AG04449 (cell line): Measurements from ENCODE around the gene KRT23.

Source experiments
- CTCF ChIA-PET: fragments of 350-600 bp; formaldehyde crosslinking; extraction: SDS; loops from one replicate; lab custom pipeline; 2021; ENCODE audit warnings: antibody characterized with exemption; lab: Yijun Ruan, JAX
- POLR2A ChIA-PET: fragments of 400-600, 350-600 bp; formaldehyde crosslinking; extraction: SDS; loops from one replicate; lab custom pipeline; 2020; ENCODE audit warnings: antibody characterized with exemption, inconsistent platforms; lab: Yijun Ruan, JAX
- DNase-seq: peaks from one replicate; pipeline ENCODE4 v3.0.0-alpha.2; 2010; ENCODE audit warnings: low read depth, low spot score
- H3K4me3 ChIP-seq: 2 replicates; pipeline ENCODE4 v1.5.1; 2011; ENCODE audit warnings: low read depth, mild to moderate bottlenecking, control low read depth, low read length
- TF ChIP-seq, protein P1 (sequence below): IDR thresholded peaks from one replicate; pipeline ENCODE4 v1.5.1; 2011; ENCODE audit warnings: mild to moderate bottlenecking, moderate library complexity, low read length, control low read depth, inconsistent platforms; ENCODE audit not compliant: insufficient read depth; ENCODE audit errors: missing control alignments

KRT23 gene, protein sequence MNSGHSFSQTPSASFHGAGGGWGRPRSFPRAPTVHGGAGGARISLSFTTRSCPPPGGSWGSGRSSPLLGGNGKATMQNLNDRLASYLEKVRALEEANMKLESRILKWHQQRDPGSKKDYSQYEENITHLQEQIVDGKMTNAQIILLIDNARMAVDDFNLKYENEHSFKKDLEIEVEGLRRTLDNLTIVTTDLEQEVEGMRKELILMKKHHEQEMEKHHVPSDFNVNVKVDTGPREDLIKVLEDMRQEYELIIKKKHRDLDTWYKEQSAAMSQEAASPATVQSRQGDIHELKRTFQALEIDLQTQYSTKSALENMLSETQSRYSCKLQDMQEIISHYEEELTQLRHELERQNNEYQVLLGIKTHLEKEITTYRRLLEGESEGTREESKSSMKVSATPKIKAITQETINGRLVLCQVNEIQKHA

DNA sequence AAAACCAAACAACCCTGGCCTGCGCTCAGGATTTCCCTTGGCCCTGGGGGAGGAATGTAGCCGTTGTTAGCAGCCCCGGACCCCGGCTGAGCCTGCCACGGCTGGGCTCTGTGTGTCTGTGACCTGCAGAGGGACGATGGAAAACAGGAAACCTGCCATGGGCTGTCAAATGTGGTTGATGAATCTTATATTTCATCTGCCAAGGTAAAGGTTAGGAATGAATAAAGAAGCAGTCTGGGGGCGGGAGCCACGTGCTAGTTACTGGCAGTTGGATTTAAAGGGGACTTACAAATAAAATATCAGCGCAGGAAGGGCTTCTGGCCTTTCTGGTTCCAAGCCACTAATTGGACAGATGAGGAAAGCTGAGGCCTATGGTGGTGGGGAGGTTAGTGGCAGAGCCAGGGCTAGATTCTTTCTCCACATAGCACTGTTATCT is at the start of gene KRT23:
KRT23 (minus strand) TSS at position 263 of the 436 bp plus-strand sequence. CDS start 1,043 bp downstream, outside the sequence.
- TF ChIP-seq, protein P1, sequence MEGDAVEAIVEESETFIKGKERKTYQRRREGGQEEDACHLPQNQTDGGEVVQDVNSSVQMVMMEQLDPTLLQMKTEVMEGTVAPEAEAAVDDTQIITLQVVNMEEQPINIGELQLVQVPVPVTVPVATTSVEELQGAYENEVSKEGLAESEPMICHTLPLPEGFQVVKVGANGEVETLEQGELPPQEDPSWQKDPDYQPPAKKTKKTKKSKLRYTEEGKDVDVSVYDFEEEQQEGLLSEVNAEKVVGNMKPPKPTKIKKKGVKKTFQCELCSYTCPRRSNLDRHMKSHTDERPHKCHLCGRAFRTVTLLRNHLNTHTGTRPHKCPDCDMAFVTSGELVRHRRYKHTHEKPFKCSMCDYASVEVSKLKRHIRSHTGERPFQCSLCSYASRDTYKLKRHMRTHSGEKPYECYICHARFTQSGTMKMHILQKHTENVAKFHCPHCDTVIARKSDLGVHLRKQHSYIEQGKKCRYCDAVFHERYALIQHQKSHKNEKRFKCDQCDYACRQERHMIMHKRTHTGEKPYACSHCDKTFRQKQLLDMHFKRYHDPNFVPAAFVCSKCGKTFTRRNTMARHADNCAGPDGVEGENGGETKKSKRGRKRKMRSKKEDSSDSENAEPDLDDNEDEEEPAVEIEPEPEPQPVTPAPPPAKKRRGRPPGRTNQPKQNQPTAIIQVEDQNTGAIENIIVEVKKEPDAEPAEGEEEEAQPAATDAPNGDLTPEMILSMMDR, result no peak
- no peak within 1 kb of the TSS for H3K4me3 ChIP-seq
- ChIA-PET CTCF (no interaction called here), POLR2A (no interaction called here)
- DNase-seq, result no peak

DNA sequence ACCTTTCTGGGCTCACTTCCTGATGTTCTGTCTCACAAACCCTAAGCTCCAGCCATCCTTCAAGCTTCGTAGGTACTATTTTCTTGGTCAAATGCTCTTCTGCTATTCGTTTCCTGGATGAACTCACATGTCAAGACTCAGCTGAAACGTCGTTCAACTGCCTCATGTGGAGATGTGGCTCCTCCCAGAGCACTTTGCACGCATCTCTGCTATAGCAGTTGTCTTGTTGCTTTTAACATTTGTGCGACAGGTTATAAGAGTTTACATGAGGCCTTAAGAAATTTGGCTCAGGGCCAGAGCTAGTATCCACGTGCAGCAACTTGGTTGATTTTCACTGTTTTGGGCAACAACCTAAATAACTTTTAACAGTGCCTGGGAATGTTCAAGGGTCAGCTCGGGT is 49.5 kb upstream of the KRT23 start:
- ChIA-PET CTCF (no interaction called here), POLR2A (no interaction called here)
- TF ChIP-seq, protein P1, result no peak

DNA sequence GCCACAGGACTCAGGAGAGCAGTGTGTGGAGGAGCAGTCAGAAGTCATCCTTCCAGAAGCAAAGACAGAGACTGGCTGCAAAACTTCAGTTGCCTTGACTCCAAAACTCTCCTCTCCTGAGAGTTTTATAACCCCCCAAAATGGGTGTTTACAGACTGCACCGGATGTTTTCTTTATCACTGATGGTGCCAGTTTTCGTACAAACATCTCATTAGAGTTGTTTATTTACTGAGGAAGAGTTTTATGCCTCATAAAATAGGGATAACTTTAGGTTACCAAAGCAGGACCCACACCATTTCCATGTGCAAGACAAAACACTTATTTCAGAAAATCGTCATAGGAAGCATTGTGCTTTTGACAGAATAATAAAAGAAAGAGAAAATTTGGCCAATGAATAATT is 46.8 kb upstream of the KRT23 start, which contains the start of gene KRT40:
KRT40 (minus strand) TSS at position 101 of the 400 bp plus-strand sequence; CDS start at position 48, 53 bp downstream.
- ChIA-PET CTCF (no interaction called here), POLR2A (no interaction called here)
- TF ChIP-seq, protein P1, result no peak
- no peak for DNase-seq
- H3K4me3 ChIP-seq, result no peak within 1 kb of the TSS

More for the DNA sequence above, 49.5 kb upstream of the KRT23 start:
- no peak for DNase-seq
- no peak overlapping the region for H3K4me3 ChIP-seq

DNA sequence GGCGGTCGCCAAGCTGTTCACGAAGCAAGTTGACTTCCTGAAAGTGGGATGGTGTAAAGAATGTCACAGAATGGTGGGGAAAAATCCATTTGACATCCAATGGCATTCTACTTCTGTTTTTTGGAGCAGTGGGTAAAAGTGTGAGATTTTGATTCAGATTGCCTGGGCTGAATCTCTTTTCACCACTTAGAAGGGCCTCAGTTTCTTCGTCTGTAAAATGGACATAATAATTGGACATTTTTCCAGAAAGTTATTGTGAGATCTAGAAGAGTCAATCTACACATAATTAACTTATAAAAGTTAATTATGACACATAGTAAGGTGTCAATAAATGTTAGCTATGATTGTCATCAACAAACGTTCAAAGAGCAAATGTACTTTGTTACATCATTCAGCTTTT is 43.7 kb upstream of the KRT23 start:
- H3K4me3 ChIP-seq, result no peak overlapping the region
- CTCF ChIA-PET, result interaction anchor here (0.9 to 2.0 kb wide), 3 partner anchors 14 to 57 kb away, joined by 3 to 6 read pairs (median 5); partner anchors contain the start of gene KRT39
- POLR2A ChIA-PET, result no interaction called here
- DNase-seq, result no peak
- TF ChIP-seq, protein P1, result no peak

DNA sequence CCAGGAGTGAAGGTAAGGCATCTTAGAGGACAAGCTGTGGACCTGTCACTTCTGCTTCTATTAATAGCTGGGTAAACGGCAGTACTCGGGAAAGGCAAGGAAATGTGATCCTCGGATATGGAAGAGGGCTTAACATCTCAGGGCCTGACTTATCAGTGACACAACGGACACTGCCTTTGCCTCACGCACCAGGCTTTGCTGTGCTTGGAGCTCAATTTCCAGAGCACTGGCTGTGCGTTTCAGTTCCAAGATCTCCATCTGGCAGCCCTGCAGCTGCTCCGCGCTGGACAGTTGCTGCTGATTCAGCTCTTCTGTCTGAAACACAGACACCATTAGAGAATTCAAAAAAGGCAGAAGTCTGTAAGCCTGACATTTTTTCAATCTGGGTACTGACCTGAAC is 43.1 kb upstream of the KRT23 start:
- H3K4me3 ChIP-seq, result no peak overlapping the region
- no peak for DNase-seq
- CTCF ChIA-PET, result interaction anchor here (0.9 to 2.0 kb wide), 4 partner anchors 14 to 58 kb away, joined by 3 to 6 read pairs (median 4); partner anchors contain the start of gene KRT39
- POLR2A ChIA-PET, result no interaction called here
- TF ChIP-seq, protein P1, result no peak

DNA sequence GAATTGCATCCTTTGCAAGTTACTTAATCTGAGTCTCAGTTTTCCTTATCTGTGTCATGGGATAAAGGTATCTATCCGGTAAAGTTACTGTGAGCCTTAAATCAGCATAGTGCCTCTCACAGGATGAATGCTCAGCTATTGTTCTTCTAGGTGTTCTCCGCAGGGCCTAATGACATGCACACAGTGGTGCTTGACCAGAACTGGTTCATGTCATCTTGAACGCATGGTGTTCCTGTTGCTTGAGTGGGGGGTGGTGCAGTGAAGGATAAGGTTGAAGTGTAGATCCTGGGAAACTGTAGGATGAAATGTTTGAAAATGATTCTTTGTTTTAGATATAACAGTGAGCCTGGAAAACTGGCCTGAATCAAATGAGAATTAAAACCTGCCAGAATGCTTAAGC is 42.7 kb upstream of the KRT23 start:
- ChIA-PET POLR2A (interaction anchor here (0.6 kb wide), 1 partner anchor 106 kb away, joined by 3 read pairs; no protein-coding TSS in a partner anchor), CTCF (interaction anchor here (0.9 to 2.0 kb wide), 3 partner anchors 13 to 18 kb away, joined by 3 to 6 read pairs (median 5); partner anchors contain the start of gene KRT39)
- no peak for DNase-seq
- TF ChIP-seq, protein P1, result no peak
- no peak overlapping the region for H3K4me3 ChIP-seq
